Gastrocnemius medialis (tissue), 4 donors: ENCODE measurements around the gene ASIC2. TPM values are rescaled to one million over a fixed set of nuclear protein-coding genes. Genes with fewer than 3 reads are reported as not detected.

Source experiments
- ATAC-seq, 2 donors: fragments of 150-250 bp; one replicate each; pipeline ENCODE4 v1.9.1; 2016
- DNase-seq, 2 donors: peaks; one replicate each; pipeline ENCODE4 v3.0.0-alpha.2; 2019
- H3K27ac ChIP-seq, 4 donors: fragments of 200-600 bp; sonication (generic); 1 replicate in 1 of 4; 2 replicates in 3 of 4; pipeline ENCODE4 v1.5.1; 2016 to 2018; ENCODE audit warnings: mild to moderate bottlenecking in 2 of 4, moderate library complexity in 1 of 4
- H3K27me3 ChIP-seq, 3 donors: fragments of 200-600 bp; sonication (generic) in 2 of 3; 1 replicate in 1 of 3; 2 replicates in 2 of 3; pipeline versions ENCODE4 v1.5.1 to v1.6.0; 2016 to 2019; ENCODE audit warnings: mild to moderate bottlenecking in 1 of 3, moderate library complexity in 1 of 3
- H3K36me3 ChIP-seq, 2 donors: fragments of 200-600 bp; sonication (generic) in 1 of 2; one replicate each; pipeline ENCODE4 v1.5.1; 2017 to 2018
- H3K4me1 ChIP-seq, 2 donors: fragments of 200-600 bp; sonication (generic) in 1 of 2; one replicate each; pipeline ENCODE4 v1.5.1; 2016 to 2017; ENCODE audit warnings: mild to moderate bottlenecking in 2 of 2
- H3K4me3 ChIP-seq, 4 donors: fragments of 200-600 bp; sonication (generic) in 3 of 4; 1 replicate in 1 of 4; 2 replicates in 3 of 4; pipeline ENCODE4 v1.5.1; 2016 to 2019; ENCODE audit warnings: mild to moderate bottlenecking in 2 of 4
- H3K9me3 ChIP-seq, 3 donors: fragments of 200-600 bp; sonication (generic) in 2 of 3; 1 replicate in 1 of 3; 2 replicates in 2 of 3; pipeline ENCODE4 v1.5.1; 2016 to 2019
- CTCF ChIP-seq, 5 experiments: fragments of 450-650 bp in 3 of 5; fragments of 200-600 bp in 2 of 5; sonication (generic) in 2 of 5; IDR thresholded peaks in 4 of 5; conservative IDR thresholded peaks in 1 of 5; 1 replicate in 4 of 5; 2 replicates in 1 of 5; pipeline ENCODE4 v1.5.1; 2016 to 2019; ENCODE audit warnings: antibody characterized with exemption in 5 of 5, mild to moderate bottlenecking in 3 of 5, moderate library complexity in 3 of 5
- POLR2A ChIP-seq, 2 donors: fragments of 450-650 bp; IDR thresholded peaks; one replicate each; pipeline ENCODE4 v1.6.1; 2017; ENCODE audit warnings: antibody characterized with exemption in 2 of 2, mild to moderate bottlenecking in 2 of 2, moderate library complexity in 2 of 2
- in situ Hi-C, 4 donors: fragments of 200-750 bp; cut with MboI; loops; one replicate each; pipeline versions ENCODE4 v1.15.0 to v1.8.0; 2017; ENCODE audit warnings: low sequenced_read_pairs in 4 of 4
- intact Hi-C: fragments of 100-400 bp; cut with DNase I; formaldehyde crosslinking; loops from one replicate; pipeline ENCODE4 v1.15.1; 2023; ENCODE audit warnings: low total_unique reads
- total RNA-seq, 4 donors: library from RNA; depleted of rRNA; stranded (reverse); fragments of >200 nt; gene quantifications; one replicate each; pipeline versions ENCODE4 v1.1.0 to v1.2.3, GENCODE V29; 2016

The ASIC2 gene
- total RNA-seq, 4 donors from 2014 or later = not detected

DNA sequence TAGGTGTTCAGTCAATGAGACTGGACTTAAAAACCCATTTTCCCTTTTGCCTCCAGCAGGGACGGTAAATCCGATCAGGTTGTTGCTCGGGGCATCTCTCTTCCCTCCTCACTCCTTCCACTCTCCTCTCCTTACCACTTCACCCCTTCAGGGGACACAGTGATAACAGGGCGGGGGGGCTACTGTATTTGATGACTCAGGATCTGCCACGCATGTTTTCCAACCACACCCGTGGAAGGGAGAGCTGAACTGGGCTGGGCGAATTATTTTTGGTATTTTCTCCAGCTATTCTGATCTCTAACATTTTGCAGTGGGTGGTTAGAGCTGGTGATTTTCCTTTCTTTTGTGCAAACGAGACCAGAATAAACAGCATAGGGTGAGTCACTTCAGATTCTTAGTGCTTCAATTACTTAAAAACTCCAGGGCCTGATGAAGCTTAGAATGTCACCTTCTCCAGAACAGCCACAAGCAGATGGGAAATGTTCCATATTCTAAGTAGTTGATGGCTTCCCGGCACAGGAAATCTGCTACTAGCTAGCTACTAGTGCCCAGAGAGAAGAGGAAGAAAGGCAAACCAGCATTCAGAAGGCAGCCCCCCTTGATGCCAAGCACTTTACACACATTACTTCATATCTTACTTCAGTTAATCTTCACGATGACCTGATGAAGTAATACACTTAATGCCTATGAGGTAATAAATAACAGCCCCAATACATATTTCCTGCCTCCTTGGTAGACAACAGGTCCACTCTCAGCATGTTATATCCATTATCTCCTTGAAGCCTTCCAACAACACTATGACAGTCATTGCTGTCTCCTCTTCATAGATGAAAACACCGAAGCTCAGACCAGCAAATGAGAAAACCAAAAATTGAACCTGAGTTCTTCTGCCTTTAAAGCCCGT, 74.1 kb downstream of the ASIC2 start:
- intact Hi-C loops = no loop called here

DNA sequence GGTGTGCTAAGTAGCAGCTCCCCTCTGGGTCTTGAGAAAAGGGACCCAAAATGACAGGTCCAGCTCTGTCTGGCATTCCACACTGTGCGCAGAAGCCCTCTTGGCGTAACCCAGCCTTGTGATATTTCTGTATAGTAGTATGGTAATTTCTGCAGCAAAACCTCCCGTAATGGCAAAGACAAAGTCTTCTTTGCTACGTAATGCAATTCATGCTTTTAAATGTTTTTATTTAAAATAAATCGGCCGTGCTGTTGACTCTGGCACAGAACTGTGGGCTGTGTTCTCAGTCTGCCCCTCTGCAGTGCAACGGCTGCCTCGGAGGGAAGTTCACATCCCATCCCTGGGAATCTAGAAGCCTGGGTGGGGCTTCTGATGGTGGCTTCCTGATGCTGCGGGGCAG, 75.2 kb downstream of the ASIC2 start:
- Histone ChIP-seq H3K36me3 (no peaks in the 10 kb centered on the region), H3K27me3 (peaks cover 0 to 4% (median 0%) of the 10 kb centered on the region in 3 donors), H3K9me3 (no peaks in the 10 kb centered on the region), H3K27ac (no peak overlapping the region), H3K4me3 (no peak overlapping the region), H3K4me1 (no peaks in the 10 kb centered on the region)
- no peak for DNase-seq
- intact Hi-C loops (no loop called here), in situ Hi-C loops (no loop called here)
- no peak for TF ChIP-seq CTCF (IDR thresholded peaks at IDR 0.05 in 4 of 5, conservative IDR thresholded peaks at IDR 0.05 in 1 of 5)
- no peak for TF ChIP-seq POLR2A (IDR thresholded peaks at IDR 0.05)
- ATAC-seq = no peak

More for the DNA sequence above, 74.1 kb downstream of the ASIC2 start:
- ATAC-seq (no peak), DNase-seq (no peak)
- in situ Hi-C loops = no loop called here
- Histone ChIP-seq H3K9me3 (no peaks in the 10 kb centered on the region), H3K27me3 (peaks cover 0 to 4% (median 0%) of the 10 kb centered on the region in 3 donors), H3K36me3 (no peaks in the 10 kb centered on the region), H3K4me1 (no peaks in the 10 kb centered on the region), H3K27ac (no peak overlapping the region), H3K4me3 (no peak overlapping the region)
- TF ChIP-seq POLR2A (IDR thresholded peaks at IDR 0.05) (no peak), CTCF (IDR thresholded peaks at IDR 0.05 in 4 of 5, conservative IDR thresholded peaks at IDR 0.05 in 1 of 5) (no peak)

GRCh38 chr17:33214996-33215395, 78.1 kb downstream of the ASIC2 start:
- DNase-seq (no peak), ATAC-seq (no peak)
- Histone ChIP-seq H3K36me3 (no peaks in the 10 kb centered on the region), H3K4me3 (no peak overlapping the region), H3K9me3 (no peaks in the 10 kb centered on the region), H3K4me1 (no peaks in the 10 kb centered on the region), H3K27ac (no peak overlapping the region), H3K27me3 (peaks cover 0 to 4% (median 0%) of the 10 kb centered on the region in 3 donors)
- no peak for TF ChIP-seq CTCF (IDR thresholded peaks at IDR 0.05 in 4 of 5, conservative IDR thresholded peaks at IDR 0.05 in 1 of 5)
- no peak for TF ChIP-seq POLR2A (IDR thresholded peaks at IDR 0.05)
- in situ Hi-C loops (no loop called here), intact Hi-C loops (no loop called here)

DNA sequence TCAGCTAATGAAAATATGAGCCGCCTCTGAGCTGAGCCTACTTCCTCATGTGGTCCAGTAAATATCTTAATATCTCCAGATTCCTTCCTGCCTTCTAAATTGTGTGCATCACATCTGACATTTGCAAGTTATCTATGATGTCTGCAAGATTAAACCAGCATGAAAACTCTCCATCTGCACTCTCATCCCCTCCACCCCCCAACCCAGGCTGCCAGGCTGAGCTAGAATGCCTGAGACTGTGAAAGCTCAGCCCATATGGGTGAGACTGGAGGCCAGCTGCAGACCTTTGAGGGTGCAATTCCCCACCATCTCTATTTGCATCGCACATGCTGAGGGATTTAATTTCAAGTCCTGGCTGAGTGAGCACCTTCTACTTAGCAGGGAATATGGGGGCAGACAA, 82.8 kb downstream of the ASIC2 start:
- in situ Hi-C loops (no loop called here), intact Hi-C loops (no loop called here)
- no peak for DNase-seq
- H3K4me1 ChIP-seq = no peaks in the 10 kb centered on the region
- no peaks in the 10 kb centered on the region for H3K27me3 ChIP-seq
- ATAC-seq = no peak
- H3K9me3 ChIP-seq = no peaks in the 10 kb centered on the region
- H3K4me3 ChIP-seq = no peak overlapping the region
- H3K36me3 ChIP-seq = no peaks in the 10 kb centered on the region
- H3K27ac ChIP-seq = no peak overlapping the region
- TF ChIP-seq POLR2A (IDR thresholded peaks at IDR 0.05) (no peak), CTCF (IDR thresholded peaks at IDR 0.05 in 4 of 5, conservative IDR thresholded peaks at IDR 0.05 in 1 of 5) (no peak)
